ENCODE results near the gene TTC39B.

Gene TTC39B

GRCh38 chr9:15203581-15203980, 103.4 kb downstream of the TTC39B start:
- TF ChIP-seq, protein P1, sequence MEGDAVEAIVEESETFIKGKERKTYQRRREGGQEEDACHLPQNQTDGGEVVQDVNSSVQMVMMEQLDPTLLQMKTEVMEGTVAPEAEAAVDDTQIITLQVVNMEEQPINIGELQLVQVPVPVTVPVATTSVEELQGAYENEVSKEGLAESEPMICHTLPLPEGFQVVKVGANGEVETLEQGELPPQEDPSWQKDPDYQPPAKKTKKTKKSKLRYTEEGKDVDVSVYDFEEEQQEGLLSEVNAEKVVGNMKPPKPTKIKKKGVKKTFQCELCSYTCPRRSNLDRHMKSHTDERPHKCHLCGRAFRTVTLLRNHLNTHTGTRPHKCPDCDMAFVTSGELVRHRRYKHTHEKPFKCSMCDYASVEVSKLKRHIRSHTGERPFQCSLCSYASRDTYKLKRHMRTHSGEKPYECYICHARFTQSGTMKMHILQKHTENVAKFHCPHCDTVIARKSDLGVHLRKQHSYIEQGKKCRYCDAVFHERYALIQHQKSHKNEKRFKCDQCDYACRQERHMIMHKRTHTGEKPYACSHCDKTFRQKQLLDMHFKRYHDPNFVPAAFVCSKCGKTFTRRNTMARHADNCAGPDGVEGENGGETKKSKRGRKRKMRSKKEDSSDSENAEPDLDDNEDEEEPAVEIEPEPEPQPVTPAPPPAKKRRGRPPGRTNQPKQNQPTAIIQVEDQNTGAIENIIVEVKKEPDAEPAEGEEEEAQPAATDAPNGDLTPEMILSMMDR (IDR thresholded peaks at IDR 0.05; ENCODE audit: insufficient read depth, missing control alignments), result no peak
- DNase-seq (ENCODE audit: insufficient read length, low spot score), result no peak
- FAIRE-seq, result no peak

GRCh38 chr9:15200111-15200510, 106.9 kb downstream of the TTC39B start:
- FAIRE-seq (no peak), DNase-seq (ENCODE audit: insufficient read length, low spot score) (no peak)
- TF ChIP-seq, protein P1 (IDR thresholded peaks at IDR 0.05; ENCODE audit: insufficient read depth, missing control alignments), result no peak

GRCh38 chr9:15192856-15193255, 114.2 kb downstream of the TTC39B start:
- DNase-seq (ENCODE audit: insufficient read length, low spot score), result no peak
- TF ChIP-seq, protein P1 (IDR thresholded peaks at IDR 0.05; ENCODE audit: insufficient read depth, missing control alignments), result no peak
- no peak for FAIRE-seq

- TF ChIP-seq, protein P1 (IDR thresholded peaks at IDR 0.05; ENCODE audit: insufficient read depth, missing control alignments), result no peak
- no peak for DNase-seq (ENCODE audit: insufficient read length, low spot score)
- no peak for FAIRE-seq
Measured at GRCh38 chr9:15191378-15191777, 115.6 kb downstream of the TTC39B start.

- TF ChIP-seq, protein P1 (IDR thresholded peaks at IDR 0.05; ENCODE audit: insufficient read depth, missing control alignments), result no peak
- DNase-seq (ENCODE audit: insufficient read length, low spot score) (no peak), FAIRE-seq (no peak)
Measured at GRCh38 chr9:15189481-15189880, 117.5 kb downstream of the TTC39B start.

DNA sequence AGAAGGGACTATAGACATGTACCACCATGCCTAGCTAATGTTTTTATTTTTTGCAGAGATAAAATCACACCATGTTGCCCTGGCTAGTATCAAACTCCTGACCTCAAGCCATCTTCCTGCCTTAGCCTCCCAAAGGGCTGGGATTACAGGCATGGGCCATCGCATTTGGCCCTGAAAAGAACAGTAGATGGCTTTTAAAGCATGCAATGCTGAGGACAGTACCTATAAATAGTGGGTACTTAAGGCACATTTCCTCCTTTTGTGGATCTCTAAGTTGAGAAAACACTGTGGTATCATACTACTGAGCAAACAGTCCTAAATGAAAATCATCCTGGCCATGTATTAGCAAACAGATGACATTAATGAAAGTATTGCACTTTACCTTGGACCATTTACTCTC, 119.4 kb downstream of the TTC39B start:
- no peak for DNase-seq (ENCODE audit: insufficient read length, low spot score)
- FAIRE-seq, result no peak
- TF ChIP-seq, protein P1 (IDR thresholded peaks at IDR 0.05; ENCODE audit: insufficient read depth, missing control alignments), result no peak

DNA sequence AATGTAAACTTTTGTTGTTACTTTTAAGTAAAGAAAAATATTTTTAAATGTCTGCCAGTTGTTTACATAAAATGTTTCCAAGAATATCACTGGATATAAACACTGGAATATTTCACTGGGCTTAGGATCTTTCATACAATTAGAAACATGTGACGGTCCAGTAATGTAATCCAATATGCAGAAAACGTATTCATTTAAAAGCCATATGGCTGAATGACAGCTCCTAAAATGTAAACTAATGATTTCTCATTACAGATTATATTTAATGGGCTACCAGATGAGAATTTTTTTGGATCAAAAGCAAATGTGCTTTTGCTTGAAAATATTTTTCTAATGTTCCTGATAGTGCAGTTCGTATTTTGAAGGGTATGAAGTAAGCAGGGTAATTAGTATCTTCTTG, 124.3 kb downstream of the TTC39B start:
- FAIRE-seq (no peak), DNase-seq (ENCODE audit: insufficient read length, low spot score) (no peak)
- TF ChIP-seq, protein P1 (IDR thresholded peaks at IDR 0.05; ENCODE audit: insufficient read depth, missing control alignments), result no peak
